Measurements from ENCODE around the gene TTLL10.

TTLL10 gene, protein sequence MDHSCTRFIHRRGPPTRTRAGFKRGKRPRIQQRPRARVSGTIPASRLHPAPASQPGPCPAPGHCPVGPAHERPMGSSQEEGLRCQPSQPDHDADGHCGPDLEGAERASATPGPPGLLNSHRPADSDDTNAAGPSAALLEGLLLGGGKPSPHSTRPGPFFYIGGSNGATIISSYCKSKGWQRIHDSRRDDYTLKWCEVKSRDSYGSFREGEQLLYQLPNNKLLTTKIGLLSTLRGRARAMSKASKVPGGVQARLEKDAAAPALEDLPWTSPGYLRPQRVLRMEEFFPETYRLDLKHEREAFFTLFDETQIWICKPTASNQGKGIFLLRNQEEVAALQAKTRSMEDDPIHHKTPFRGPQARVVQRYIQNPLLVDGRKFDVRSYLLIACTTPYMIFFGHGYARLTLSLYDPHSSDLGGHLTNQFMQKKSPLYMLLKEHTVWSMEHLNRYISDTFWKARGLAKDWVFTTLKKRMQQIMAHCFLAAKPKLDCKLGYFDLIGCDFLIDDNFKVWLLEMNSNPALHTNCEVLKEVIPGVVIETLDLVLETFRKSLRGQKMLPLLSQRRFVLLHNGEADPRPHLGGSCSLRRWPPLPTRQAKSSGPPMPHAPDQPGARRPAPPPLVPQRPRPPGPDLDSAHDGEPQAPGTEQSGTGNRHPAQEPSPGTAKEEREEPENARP

DNA sequence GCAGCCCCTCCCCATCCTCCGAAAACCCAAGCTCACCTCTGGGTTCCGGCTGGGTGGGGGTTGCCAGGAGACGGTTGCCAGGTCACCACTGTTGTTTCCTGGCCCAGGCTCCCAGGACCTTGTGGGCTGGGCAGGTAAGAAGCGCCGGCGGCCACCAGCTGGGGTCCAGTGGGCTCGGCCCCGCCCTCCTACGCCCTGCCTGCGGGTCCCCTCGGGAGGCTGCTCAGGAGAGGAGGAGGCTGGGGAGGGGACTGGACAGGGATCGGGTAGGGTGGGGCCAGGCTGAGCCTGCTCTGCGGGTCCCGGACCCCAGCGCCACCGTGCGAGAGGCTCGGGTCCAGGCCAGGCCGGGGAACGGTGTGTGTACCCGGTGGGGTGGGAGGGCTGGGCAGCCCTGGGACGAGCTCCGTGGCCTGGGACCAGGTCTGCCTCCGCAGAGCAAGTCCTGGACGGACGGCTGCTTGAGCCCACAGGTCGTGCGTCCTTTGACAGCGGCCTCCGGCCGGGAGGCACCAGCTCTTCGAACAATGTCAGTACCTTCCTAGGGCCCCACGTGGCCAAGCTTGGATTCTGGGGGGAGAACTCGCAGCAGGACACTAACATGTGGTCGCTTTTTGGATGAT lies at the start of gene TTLL10:
TTLL10 (plus strand) TSS at position 88 of the 623 bp plus-strand sequence. CDS start 5,336 bp downstream, outside the sequence.
- no peak for DNase-seq (ENCODE audit: low read depth, low spot score)
- H3K27ac ChIP-seq = no peak within 1 kb of the TSS

DNA sequence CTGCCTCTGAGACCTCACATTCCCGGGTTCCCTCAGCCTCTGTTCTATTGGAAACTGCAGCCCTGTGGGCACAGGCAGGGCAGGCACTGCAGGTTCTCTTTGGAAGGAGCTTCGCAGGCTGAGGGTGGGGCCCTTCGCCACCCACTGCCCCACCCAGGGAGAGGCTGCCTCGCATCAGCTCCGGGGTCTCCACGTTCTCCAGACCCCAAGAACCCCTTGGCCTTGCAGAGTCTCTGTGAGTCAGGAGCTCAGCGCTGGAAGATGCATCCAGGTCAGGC lies 49.2 kb upstream of the TTLL10 start:
- DNase-seq (ENCODE audit: low read depth, low spot score) = no peak
- no peak overlapping the region for H3K27ac ChIP-seq

DNA sequence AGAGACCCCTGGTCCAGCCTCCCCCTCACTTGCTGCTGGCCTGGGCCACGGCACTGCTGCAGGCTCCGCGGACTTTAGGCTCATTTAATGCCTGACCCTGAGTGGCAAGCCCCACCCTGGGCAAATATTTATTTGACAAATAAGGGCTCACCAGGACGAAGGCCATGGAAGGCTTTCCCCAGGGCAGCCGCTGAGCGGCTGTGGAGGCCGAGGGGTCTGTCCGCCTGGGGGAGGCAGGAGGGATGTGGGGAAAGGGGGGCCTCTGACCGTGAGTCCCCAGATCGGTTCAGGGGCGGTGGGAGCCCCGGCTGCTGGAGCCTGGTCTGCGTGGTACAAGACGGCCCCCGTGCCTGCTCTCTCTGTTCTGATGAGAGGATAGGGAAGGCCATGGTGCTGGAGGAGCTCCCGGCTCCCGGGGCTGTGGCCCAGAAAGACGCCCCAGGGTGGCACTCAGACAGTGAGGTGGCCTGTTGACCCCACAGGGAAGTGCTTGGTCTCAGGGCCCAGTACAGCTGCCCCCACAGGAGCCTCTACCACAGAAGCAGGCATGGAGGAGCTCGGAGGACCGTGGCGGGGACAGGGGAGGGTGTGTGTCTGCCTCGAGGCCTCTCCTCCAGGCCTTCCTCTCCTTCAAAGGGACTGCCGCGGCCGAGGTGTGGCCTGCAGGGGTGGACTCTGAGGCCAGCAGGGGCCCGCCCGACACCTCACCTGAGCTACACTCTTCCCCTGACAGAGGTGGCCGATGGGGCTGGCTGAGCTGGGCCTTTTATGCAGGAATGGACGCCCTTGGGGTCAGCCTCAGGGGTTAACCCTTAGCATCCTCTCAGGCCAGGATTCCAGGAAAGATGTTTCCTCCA lies 48.7 kb upstream of the TTLL10 start:
- H3K27ac ChIP-seq = no peak overlapping the region
- DNase-seq (ENCODE audit: low read depth, low spot score) = no peak

DNA sequence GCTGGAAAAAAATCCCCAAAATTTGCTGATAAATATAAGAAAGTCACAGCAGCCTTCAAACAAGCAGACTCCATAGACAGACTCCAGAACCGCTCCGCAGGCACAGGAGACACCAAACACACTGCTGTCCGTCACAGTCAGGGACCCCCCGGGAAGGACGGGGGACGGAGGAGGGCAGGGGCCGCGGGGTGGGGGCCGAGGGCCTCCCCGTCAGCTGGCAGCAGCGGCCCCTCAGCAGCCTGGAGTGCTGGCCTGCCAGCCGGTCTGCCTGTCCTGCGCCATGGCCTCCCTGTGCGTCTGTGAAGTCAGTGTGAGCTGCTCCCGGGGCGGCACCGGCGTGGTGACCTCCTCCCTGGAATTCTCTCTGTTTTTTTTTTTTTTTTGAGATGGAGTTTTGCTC lies 47.7 kb upstream of the TTLL10 start:
- H3K27ac ChIP-seq = no peak overlapping the region
- no peak for DNase-seq (ENCODE audit: low read depth, low spot score)

DNA sequence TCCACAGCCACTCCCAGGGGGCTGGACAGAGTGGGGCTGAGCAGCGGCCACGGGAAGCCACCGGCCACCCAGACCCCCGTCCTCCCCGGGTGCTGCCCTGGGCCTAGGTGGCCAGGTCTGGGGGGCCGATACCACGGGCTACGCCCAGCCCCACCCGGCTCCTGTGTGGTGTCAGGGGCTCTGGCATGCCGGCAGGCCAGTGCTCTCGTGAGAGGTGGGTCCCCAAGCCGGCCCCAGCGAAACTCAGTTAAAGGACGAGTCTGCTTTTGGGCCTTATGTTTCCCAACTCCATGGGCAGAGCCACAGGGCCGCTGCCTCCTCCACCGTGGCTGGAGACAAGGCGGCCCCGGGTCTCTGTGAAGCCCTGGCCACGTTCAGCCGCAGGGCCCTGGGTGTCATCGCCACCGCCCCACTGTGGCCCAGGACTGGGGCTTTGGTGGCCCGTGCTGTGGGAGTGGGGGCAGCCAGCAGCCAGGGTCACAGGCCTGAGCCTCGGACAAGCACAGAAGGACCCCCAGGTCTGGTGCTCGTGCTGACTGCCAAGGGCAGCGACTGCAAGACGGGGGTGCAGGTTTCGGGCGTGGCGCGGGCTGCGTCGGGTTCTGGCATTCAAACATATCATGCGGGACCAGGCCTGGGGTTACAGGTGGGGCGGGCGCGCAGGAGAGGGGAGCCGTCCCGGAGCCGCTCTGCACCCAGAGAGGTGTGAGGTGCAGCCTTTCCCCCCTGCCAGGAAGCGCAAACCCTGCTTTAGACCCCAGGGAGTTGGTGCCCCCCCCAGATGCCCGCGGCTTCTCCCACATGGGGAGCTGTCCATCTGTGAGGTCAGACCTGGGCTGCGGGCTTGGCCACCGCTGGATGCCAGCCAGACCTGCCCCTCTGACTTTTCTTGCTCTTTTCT lies 45.9 kb upstream of the TTLL10 start:
- H3K27ac ChIP-seq = no peak overlapping the region

DNA sequence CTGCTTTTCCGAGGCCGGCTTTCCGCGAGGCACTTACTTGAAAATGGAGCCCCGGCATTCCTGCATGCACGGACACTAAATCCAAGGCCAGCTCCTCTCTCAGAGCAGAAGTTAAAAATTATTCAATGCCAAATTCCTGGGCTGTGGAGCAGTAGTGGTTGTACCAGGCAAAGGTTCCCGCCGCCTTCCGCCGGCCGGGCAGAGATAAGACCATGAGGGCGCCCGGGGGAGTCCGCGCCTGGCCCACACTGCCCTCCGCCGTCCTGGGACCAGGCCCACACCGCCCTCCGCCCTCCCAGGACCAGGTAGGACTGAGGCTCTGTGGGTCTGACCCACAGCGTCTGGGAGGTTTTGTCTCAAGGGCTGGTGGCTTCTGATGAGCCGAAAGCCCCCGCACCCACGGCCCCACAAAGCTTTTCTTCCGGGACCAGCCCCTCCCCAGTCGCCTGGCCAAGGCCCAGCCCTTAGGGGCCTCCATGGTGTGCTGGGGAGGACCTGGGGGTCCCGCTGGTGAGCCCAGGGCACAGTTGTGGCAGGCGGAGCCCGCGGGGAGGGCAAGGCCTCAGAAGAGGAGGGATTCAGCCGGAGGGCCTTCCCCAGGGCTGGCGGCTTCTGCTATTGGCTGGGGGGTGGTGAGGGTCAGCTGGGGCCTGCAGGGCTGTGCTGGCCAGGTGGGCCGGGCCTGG lies 45.1 kb upstream of the TTLL10 start:
- no peak overlapping the region for H3K27ac ChIP-seq
- no peak for DNase-seq (ENCODE audit: low read depth, low spot score)

More for the DNA sequence above, 45.9 kb upstream of the TTLL10 start:
- no peak for DNase-seq (ENCODE audit: low read depth, low spot score)

DNA sequence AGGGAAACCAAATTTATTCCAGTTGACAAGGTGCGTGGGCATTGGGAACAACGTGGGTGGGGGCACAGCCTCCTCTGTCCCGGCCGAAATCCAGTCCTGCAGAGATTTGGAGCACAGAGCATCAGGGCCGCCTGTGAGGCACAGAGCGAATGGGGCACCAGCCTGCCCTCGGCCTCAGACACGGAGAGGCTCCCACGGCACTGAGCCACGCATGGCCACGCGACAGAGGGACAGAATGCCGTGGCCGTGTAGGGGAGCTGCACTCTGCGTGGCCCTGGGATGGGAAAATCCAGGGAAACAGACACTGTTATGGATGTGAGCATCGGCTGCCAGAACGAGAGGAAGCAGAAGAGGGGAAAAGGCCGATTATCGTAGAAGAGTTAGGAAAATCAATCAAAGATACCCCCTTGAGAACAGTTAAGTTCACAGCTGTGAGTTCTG lies 44.3 kb upstream of the TTLL10 start:
- no peak overlapping the region for H3K27ac ChIP-seq
- no peak for DNase-seq (ENCODE audit: low read depth, low spot score)

DNA sequence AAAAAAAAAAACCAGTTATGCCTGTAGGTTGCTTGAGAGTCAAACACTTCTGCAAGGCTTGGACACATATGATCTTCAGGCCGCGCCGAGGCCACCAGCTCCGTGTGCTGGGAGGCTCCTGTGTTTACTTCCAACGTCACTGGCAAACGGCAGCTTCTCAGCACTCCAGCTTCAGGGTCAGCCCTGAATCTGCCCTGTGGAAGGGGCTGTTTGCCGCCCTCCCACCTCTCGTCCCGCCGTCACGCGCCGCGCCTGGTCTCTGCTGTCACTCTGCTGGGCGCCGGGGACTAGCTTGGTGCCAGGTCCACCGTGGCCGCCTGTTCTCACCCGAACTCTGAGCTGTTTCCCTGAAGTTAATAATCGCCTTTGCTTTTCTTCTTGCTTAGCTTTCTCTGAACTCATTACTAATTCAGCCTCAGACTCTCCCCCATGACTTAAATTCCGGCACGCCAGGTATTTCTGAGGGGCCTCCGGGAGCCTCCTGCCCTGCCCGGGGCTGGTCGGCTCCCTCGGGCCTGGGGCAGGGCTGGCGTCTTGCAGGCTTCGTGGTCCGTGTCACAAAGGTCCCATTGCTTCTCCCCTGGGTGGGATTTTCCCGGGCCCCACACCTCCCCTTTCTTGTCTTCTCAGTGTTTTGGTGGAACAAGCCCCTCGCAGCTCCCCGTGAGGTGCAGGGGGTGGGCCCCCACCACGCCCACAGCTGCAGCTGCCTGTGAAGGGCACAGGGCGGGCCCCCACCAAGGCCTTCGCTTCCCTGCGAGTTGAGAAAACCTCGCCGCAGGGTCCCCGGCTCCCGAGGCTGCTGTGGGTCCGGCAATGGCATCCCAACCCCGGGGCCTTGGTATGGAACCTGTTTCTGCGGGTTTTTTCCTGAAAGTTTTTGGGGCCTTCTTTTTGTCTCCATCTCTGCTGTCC lies 43.2 kb upstream of the TTLL10 start:
- no peak for DNase-seq (ENCODE audit: low read depth, low spot score)
- no peak overlapping the region for H3K27ac ChIP-seq

DNA sequence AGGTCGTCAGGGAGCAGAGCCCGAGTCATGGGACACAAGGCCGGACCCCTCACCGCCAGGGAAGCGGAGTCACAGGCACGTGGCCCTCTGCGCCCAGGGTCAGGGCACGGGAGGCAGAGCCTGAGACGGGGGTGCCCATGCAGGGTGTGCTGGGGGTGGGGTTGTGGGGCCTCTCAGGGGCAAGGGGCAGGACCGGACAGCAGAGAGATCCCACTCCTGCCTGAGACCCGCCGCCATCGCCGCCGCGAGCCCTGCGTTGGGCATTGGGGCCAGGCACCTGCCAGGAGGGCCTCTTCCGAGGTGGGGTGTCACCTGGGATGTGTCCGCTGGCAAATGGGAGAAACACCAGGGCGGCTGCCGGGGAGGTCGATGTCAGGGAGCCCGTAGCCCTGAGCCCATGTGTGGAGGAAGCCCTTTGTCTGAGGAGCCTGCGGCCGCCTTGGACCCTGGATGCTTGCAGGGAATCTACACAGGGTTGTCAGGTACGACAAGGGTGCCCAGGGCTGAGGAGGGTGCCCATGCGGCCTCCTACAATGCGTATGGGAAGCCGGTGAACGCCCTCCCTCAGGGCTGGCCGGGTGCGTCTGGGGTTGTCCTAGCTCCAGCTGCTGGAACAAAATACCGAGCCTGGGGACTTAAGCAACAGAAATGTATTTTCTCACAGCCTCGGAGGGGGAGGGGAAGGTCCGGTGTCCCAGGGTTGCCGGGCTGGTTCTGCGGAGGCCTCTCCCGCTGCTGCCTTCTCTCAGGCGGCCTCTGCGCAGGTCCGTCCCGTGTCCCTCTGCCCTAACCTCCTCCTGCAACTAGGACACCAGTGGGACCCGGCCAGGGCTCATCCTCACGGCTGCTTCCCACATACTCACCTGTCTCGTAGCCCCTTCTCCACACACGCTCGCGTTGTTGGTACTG lies 41.4 kb upstream of the TTLL10 start:
- no peak for DNase-seq (ENCODE audit: low read depth, low spot score)
- no peak overlapping the region for H3K27ac ChIP-seq

DNA sequence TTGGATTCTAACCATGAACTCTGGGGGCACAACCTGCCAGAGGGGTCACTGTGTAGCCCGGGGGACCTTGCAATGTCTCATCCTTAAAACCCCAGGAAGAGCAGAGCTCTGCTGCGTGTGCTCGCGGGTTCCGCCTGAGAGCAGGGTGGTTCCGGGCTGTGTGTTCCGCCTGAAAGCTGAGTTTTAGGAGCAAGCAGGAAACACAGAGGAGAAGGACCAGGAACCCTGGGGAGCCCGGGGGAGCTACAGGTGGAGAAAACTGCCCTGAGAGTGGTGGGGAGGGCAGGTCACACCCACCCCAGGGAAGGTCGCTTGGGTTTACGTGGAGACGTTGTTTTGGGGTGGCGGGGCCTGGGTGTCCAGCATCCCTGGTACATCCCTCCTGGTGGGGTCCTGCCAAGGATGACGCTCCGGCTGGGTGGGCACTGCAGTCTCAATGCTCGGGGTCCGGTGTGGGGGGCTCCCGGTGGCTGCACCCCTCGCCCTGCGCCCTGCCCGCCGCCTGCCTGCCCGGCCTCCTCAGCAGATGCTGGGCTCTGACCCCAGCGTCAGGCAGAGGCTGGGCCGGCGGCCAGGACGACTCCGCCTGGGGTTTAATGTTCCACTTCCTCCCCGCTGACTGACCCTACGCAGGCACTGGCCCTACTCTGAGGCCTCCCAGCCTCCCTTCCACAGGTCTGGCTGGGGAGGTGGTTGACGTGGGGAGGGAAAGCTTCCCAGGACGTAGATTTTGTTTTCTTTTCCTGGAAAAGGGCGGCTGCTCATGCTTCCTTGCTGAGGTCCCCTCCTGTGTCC lies 40.5 kb upstream of the TTLL10 start:
- DNase-seq (ENCODE audit: low read depth, low spot score) = no peak
- H3K27ac ChIP-seq = no peak overlapping the region

DNA sequence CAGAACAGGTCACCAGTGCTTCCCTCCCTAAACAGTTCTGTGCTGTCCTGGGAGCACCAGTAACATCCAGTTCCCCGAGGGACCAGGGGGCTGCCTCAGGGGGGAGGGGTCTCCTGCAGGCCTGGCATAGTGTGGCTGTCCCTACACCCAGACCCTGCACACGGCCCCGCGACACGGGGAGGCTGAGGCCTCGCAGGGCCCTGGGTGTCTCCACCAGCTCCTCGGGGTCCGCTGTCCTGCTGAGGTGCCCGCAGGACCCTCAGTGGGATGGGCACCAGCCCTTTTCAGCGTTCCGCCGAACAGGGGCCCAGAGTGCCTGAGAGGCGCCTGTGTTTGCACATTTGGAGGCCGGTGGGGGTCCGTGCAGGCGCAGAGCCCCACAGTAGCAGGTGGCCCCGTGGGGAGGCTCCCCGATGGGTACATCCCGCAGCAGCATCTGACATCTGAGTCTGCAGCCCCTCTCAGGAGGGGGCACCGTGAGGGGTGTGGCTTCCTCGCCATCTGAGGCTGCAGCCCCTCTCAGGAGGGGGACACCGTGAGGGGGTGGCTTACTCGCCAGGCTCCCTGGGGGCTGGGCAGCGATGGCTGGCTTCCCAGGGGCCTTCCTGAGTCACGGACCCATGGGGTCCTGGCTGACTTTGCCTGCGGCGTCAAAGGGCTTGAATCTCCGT lies 39.2 kb upstream of the TTLL10 start:
- DNase-seq (ENCODE audit: low read depth, low spot score) = no peak
- H3K27ac ChIP-seq = no peak overlapping the region

DNA sequence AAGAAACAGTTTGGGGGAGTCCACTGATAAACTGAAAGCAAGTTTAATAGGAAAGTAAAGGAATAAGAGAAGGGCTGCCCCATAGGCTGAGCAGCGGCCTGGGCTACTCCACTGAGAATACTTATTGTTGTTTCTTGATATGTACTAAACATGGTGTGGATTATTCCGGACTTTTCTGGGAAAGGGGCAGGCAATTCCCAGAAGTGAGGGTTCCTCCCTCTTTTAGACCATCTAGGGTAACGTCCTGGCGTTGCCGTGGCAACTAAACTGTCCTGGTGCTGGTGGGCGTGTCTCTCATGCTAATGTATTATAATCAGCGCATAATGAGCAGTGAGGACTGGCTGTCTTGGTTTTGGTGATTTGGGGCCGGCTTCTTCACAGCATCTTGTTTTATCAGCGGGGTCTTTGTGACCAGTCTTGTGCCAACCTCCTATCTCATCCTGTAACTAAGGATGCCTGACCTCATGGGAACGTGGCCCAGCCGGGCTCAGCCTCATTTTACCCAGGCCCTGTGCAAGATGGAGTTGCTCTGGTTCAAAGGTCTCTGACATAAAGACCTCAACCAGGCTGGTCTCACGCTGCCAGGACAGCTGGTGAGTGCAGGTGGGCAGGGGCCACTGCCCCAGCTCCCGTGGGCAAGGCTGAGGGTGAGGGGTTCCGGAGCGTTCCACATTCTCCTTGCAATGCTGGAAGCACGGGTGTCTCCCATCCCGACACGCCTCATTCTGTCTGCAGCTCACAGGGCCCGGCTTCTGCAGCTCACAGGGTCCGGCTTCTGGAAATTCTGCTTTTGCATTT lies 38.1 kb upstream of the TTLL10 start:
- no peak overlapping the region for H3K27ac ChIP-seq

DNA sequence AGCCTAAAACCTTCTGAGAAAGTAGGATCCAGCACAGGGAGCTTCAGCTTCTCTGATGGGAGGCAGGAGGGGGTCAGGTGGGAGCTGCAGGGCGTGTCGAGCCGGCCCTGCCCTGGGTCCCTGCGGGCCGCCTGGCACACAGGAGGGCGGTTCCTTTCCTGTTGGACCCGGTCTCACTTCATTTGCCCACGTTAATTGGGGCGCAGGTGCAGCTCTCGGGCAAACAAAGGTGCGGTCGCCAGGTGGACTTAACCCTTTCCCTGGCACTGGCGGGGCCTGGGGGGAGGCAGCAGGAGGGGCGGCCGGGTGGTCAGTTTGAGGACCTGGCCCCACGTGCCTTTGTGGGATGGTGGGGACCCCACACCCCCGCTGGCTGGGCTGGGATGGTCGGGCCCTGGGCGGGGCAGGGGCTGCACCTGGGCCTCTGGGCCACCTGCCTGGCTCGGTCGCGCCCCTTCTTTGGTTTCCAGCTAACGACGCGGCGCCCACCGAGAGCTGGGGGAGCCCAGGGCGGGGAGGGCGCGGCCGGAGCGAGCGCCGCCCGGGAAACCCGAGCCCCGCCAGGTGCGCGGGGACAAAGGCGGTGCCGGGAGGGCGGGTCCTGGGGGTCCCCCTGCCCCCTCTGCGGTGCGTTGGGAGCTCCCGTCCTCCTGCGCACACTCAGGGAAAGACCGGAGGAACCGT lies 37.0 kb upstream of the TTLL10 start:
- no peak overlapping the region for H3K27ac ChIP-seq
- no peak for DNase-seq (ENCODE audit: low read depth, low spot score)

More for the DNA sequence above, 38.1 kb upstream of the TTLL10 start:
- no peak for DNase-seq (ENCODE audit: low read depth, low spot score)
